HepG2 (cell line): Measurements from ENCODE around the gene TMEM53. TPM values are rescaled to one million over a fixed set of nuclear protein-coding genes. Genes with fewer than 3 reads are reported as not detected.
A peak's percentile ranks its signal among the peaks of the same experiment; 100 is the strongest.

Experiments
- CHD2 ChIP-seq: IDR thresholded peaks from 2 replicates; pipeline ENCODE4 v1.6.1; 2011; ENCODE audit warnings: low read depth, low read length, improper control_type of control experiment
- MXD4 ChIP-seq: IDR thresholded peaks from 2 replicates; pipeline ENCODE4 v1.6.1; 2016; ENCODE audit warnings: mild to moderate bottlenecking, missing biosample characterization, missing genetic modification reagents
- SCMH1 ChIP-seq: sonication (generic); formaldehyde crosslinking; IDR thresholded peaks from 2 replicates; pipeline ENCODE4 v1.9.0; 2021; ENCODE audit warnings: missing genetic modification reagents, mild to moderate bottlenecking, borderline replicate concordance
- SMAD1 ChIP-seq: sonication (generic); formaldehyde crosslinking; IDR thresholded peaks from 2 replicates; pipeline ENCODE4 v1.4.0; 2020; ENCODE audit warnings: missing genetic modification reagents, low read depth, mild to moderate bottlenecking, borderline replicate concordance
- SOX13 ChIP-seq, 3 experiments: fragments of 450-650 bp in 1 of 3; sonication (generic) in 1 of 3; formaldehyde crosslinking in 1 of 3; IDR thresholded peaks in 2 of 3; conservative IDR thresholded peaks in 1 of 3; 2 replicates each; pipeline versions ENCODE4 v1.5.0 to v1.6.1; 2016 to 2020; ENCODE audit warnings: antibody characterized with exemption in 1 of 3, mild to moderate bottlenecking in 1 of 3, missing compliant biosample characterization in 1 of 3, missing genetic modification reagents in 1 of 3, moderate library complexity in 1 of 3
- SOX5 ChIP-seq: IDR thresholded peaks from 2 replicates; pipeline ENCODE4 v1.6.1; 2016; ENCODE audit warnings: borderline replicate concordance
- ZNF296 ChIP-seq: sonication (generic); formaldehyde crosslinking; conservative IDR thresholded peaks from 2 replicates; pipeline ENCODE4 v1.5.0; 2020; ENCODE audit warnings: mild to moderate bottlenecking, missing genetic modification reagents
- ZNF776 ChIP-seq: sonication (generic); formaldehyde crosslinking; IDR thresholded peaks from 2 replicates; pipeline ENCODE4 v1.4.0; 2020; ENCODE audit warnings: mild to moderate bottlenecking, missing genetic modification reagents
- ZNF879 ChIP-seq: sonication (generic); formaldehyde crosslinking; IDR thresholded peaks from 2 replicates; pipeline ENCODE4 v1.8.1; 2023; ENCODE audit warnings: missing genetic modification reagents
- ZSCAN31 ChIP-seq: sonication (generic); formaldehyde crosslinking; IDR thresholded peaks from 2 replicates; pipeline ENCODE4 v1.5.0; 2020; ENCODE audit warnings: low read depth, mild to moderate bottlenecking, missing genetic modification reagents
- polyA plus RNA-seq, 8 experiments: library from polyadenylated mRNA; depleted of rRNA in 3 of 8; stranded (reverse) in 7 of 8; unstranded in 1 of 8; fragments of >200 nt; fragmentation: Illumina TruSeq in 4 of 8; extraction: Trizol in 4 of 8; gene quantifications; 2 replicates each; pipeline versions ENCODE4 v1.2.1 to v1.2.3, GENCODE V29; 2011 to 2016; ENCODE audit warnings: low read depth in 4 of 8, missing spikeins in 1 of 8, mixed read lengths in 1 of 8; ENCODE audit not compliant: insufficient read depth in 1 of 8
- total RNA-seq, 5 experiments: library from RNA; depleted of rRNA; stranded (reverse); fragments of >200 nt; fragmentation: Illumina TruSeq; extraction: Trizol; gene quantifications; 2 replicates each; pipeline ENCODE4 v1.2.3, GENCODE V29; 2016; ENCODE audit warnings: low read depth in 1 of 5
- TF ChIP-seq, protein P1 (sequence below): sonication (generic); formaldehyde crosslinking; IDR thresholded peaks from 2 replicates; pipeline ENCODE4 v1.4.0; 2020; ENCODE audit warnings: missing genetic modification reagents
- TF ChIP-seq, protein P2 (sequence below): sonication (generic); formaldehyde crosslinking; IDR thresholded peaks from 2 replicates; pipeline ENCODE4 v1.5.1; 2020; ENCODE audit warnings: mild to moderate bottlenecking, missing genetic modification reagents
- TF ChIP-seq, protein P3 (sequence below): sonication (generic); formaldehyde crosslinking; IDR thresholded peaks from 2 replicates; pipeline ENCODE4 v1.4.0; 2020; ENCODE audit warnings: missing genetic modification reagents, mild to moderate bottlenecking, borderline replicate concordance
- TF ChIP-seq, protein P4 (sequence below): sonication (generic); formaldehyde crosslinking; IDR thresholded peaks from 2 replicates; pipeline ENCODE4 v1.4.0; 2020; ENCODE audit warnings: mild to moderate bottlenecking, missing genetic modification reagents
- TF ChIP-seq, protein P5 (sequence below): sonication (generic); formaldehyde crosslinking; IDR thresholded peaks from 2 replicates; pipeline ENCODE4 v1.5.0; 2020; ENCODE audit warnings: mild to moderate bottlenecking, missing genetic modification reagents

TMEM53 gene
- total and polyA plus RNA-seq, 2 of the 13 experiments (the other 11 are each of a cell fraction or from before 2014, with no cell fraction given) = 12.6 to 20.2 TPM

DNA sequence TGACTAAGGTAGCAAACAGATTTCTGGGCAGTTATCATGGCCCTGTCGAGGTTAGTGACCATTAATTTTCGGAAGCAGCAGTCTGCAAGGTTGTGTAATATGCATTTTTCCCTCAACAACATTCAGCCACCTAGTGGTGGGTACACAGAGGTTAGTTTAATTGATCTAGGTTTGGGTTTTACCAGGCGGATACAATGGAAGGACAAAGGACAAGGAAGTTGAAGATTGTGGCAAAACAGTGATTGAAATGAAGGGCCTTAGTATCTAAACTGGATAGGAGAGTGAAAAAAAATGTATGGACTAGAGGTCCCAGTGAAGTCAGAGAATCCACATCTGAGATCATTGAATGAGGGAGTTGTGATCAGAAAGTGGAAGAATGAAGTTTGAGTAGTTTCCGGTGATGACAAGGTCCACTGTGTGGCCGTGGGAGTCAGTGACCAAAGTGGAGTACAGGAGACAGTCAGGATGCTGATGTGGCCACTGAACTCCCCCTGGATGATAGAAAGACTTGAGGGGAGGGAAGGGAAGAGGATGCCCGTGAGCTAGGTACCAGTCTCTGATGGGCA, 3.0 kb upstream of the TMEM53 start (continued):
- TF ChIP-seq, protein P1, sequence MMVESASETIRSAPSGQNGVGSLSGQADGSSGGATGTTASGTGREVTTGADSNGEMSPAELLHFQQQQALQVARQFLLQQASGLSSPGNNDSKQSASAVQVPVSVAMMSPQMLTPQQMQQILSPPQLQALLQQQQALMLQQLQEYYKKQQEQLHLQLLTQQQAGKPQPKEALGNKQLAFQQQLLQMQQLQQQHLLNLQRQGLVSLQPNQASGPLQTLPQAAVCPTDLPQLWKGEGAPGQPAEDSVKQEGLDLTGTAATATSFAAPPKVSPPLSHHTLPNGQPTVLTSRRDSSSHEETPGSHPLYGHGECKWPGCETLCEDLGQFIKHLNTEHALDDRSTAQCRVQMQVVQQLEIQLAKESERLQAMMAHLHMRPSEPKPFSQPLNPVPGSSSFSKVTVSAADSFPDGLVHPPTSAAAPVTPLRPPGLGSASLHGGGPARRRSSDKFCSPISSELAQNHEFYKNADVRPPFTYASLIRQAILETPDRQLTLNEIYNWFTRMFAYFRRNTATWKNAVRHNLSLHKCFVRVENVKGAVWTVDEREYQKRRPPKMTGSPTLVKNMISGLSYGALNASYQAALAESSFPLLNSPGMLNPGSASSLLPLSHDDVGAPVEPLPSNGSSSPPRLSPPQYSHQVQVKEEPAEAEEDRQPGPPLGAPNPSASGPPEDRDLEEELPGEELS = 0 out of 2 replicates have a peak, but pooled peaks have one; percentile 27
- TF ChIP-seq, protein P2, sequence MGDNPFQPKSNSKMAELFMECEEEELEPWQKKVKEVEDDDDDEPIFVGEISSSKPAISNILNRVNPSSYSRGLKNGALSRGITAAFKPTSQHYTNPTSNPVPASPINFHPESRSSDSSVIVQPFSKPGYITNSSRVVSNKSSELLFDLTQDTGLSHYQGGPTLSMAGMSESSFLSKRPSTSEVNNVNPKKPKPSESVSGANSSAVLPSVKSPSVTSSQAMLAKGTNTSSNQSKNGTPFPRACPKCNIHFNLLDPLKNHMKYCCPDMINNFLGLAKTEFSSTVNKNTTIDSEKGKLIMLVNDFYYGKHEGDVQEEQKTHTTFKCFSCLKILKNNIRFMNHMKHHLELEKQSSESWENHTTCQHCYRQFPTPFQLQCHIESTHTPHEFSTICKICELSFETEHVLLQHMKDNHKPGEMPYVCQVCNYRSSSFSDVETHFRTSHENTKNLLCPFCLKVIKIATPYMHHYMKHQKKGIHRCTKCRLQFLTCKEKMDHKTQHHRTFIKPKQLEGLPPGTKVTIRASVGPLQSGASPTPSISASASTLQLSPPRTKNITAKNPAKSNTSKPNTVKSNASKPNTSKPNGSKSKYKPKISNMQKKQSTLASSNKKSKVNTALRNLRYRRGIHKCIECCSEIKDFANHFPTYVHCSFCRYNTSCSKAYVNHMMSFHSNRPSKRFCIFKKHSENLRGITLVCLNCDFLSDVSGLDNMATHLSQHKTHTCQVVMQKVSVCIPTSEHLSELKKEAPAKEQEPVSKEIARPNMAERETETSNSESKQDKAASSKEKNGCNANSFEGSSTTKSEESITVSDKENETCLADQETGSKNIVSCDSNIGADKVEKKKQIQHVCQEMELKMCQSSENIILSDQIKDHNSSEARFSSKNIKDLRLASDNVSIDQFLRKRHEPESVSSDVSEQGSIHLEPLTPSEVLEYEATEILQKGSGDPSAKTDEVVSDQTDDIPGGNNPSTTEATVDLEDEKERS = no peak
- TF ChIP-seq CHD2 (no peak), SOX13 (IDR thresholded peaks at IDR 0.05) (no peak), SOX13 (CRISPR knock-in tag; conservative IDR thresholded peaks at IDR 0.05 in 1 of 2, IDR thresholded peaks at IDR 0.05 in 1 of 2) (peak in 1 of 2 experiments; percentile 51; a peak in 1 of 4 replicates), ZSCAN31 (CRISPR knock-in tag) (peak; percentile 65; the same call in 1 of the 2 replicates), ZNF296 (CRISPR knock-in tag) (no peak), ZNF776 (CRISPR knock-in tag) (no peak), SMAD1 (CRISPR knock-in tag) (no peak), ZNF879 (CRISPR knock-in tag) (no peak), SOX5 (CRISPR knock-in tag) (peak; percentile 39; the same call in 1 of the 2 replicates), SCMH1 (no peak), MXD4 (CRISPR knock-in tag) (no peak)
- TF ChIP-seq, protein P3, sequence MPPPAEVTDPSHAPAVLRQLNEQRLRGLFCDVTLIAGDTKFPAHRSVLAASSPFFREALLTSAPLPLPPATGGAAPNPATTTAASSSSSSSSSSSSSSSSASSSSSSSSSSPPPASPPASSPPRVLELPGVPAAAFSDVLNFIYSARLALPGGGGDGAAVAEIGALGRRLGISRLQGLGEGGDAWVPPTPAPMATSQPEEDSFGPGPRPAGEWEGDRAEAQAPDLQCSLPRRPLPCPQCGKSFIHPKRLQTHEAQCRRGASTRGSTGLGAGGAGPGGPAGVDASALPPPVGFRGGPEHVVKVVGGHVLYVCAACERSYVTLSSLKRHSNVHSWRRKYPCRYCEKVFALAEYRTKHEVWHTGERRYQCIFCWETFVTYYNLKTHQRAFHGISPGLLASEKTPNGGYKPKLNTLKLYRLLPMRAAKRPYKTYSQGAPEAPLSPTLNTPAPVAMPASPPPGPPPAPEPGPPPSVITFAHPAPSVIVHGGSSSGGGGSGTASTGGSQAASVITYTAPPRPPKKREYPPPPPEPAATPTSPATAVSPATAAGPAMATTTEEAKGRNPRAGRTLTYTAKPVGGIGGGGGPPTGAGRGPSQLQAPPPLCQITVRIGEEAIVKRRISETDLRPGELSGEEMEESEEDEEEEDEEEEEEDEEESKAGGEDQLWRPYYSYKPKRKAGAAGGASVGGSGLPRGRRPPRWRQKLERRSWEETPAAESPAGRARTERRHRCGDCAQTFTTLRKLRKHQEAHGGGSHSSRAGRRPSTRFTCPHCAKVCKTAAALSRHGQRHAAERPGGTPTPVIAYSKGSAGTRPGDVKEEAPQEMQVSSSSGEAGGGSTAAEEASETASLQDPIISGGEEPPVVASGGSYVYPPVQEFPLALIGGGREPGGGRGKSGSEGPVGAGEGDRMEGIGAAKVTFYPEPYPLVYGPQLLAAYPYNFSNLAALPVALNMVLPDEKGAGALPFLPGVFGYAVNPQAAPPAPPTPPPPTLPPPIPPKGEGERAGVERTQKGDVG = no peak
- TF ChIP-seq, protein P4, sequence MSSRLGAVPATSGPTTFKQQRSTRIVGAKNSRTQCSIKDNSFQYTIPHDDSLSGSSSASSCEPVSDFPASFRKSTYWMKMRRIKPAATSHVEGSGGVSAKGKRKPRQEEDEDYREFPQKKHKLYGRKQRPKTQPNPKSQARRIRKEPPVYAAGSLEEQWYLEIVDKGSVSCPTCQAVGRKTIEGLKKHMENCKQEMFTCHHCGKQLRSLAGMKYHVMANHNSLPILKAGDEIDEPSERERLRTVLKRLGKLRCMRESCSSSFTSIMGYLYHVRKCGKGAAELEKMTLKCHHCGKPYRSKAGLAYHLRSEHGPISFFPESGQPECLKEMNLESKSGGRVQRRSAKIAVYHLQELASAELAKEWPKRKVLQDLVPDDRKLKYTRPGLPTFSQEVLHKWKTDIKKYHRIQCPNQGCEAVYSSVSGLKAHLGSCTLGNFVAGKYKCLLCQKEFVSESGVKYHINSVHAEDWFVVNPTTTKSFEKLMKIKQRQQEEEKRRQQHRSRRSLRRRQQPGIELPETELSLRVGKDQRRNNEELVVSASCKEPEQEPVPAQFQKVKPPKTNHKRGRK (CRISPR knock-in tag) = no peak
- TF ChIP-seq, protein P5, sequence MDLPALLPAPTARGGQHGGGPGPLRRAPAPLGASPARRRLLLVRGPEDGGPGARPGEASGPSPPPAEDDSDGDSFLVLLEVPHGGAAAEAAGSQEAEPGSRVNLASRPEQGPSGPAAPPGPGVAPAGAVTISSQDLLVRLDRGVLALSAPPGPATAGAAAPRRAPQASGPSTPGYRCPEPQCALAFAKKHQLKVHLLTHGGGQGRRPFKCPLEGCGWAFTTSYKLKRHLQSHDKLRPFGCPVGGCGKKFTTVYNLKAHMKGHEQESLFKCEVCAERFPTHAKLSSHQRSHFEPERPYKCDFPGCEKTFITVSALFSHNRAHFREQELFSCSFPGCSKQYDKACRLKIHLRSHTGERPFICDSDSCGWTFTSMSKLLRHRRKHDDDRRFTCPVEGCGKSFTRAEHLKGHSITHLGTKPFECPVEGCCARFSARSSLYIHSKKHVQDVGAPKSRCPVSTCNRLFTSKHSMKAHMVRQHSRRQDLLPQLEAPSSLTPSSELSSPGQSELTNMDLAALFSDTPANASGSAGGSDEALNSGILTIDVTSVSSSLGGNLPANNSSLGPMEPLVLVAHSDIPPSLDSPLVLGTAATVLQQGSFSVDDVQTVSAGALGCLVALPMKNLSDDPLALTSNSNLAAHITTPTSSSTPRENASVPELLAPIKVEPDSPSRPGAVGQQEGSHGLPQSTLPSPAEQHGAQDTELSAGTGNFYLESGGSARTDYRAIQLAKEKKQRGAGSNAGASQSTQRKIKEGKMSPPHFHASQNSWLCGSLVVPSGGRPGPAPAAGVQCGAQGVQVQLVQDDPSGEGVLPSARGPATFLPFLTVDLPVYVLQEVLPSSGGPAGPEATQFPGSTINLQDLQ (CRISPR knock-in tag) = no peak
